ENCODE data around the gene SKI. TPM values are rescaled to one million over a fixed set of nuclear protein-coding genes. Genes with fewer than 3 reads are reported as not detected.

The SKI gene
- total RNA-seq, 4 donors from 2014 or later: 60.2 to 157 (median 79.0) TPM

DNA sequence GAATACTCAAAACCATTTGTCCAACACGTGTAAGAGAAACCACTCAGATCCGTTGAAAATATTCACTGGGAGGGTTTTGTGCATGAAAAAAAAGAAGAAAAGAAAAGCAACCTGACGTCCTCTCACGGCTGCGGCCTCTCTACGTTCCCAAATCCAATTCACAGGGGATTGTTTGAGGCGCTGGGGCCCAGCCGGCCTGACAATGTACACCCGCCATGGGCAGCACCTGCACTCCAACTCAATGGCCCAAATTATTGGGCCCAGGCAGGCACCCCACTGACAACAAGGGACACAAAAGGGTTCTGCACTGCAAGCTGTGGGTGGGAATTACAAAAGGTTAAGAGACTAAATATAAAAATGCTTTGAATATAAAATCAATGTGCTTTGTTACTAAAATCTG is 121.7 kb downstream of the SKI start:
- ATAC-seq: no peak
- WGBS, 2 donors (ENCODE audit: low coverage in 1 of 2): 81 to 85% methylated on average over 8 to 9 of the region's 9 CpGs
- Histone ChIP-seq H3K9me3 (no peaks in the 10 kb centered on the region), H3K36me3 (no peaks in the 10 kb centered on the region), H3K27me3 (no peaks in the 10 kb centered on the region), H3K27ac (no peak overlapping the region), H3K4me3 (no peak overlapping the region), H3K4me1 (peaks cover 0 to 11% (median 2%) of the 10 kb centered on the region in 3 donors)
- TF ChIP-seq, protein P1, sequence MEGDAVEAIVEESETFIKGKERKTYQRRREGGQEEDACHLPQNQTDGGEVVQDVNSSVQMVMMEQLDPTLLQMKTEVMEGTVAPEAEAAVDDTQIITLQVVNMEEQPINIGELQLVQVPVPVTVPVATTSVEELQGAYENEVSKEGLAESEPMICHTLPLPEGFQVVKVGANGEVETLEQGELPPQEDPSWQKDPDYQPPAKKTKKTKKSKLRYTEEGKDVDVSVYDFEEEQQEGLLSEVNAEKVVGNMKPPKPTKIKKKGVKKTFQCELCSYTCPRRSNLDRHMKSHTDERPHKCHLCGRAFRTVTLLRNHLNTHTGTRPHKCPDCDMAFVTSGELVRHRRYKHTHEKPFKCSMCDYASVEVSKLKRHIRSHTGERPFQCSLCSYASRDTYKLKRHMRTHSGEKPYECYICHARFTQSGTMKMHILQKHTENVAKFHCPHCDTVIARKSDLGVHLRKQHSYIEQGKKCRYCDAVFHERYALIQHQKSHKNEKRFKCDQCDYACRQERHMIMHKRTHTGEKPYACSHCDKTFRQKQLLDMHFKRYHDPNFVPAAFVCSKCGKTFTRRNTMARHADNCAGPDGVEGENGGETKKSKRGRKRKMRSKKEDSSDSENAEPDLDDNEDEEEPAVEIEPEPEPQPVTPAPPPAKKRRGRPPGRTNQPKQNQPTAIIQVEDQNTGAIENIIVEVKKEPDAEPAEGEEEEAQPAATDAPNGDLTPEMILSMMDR (IDR thresholded peaks at IDR 0.05): no peak
- TF ChIP-seq EP300 (IDR thresholded peaks at IDR 0.05) (no peak), POLR2AphosphoS5 (IDR thresholded peaks at IDR 0.05) (no peak), POLR2A (IDR thresholded peaks at IDR 0.05) (no peak)

DNA sequence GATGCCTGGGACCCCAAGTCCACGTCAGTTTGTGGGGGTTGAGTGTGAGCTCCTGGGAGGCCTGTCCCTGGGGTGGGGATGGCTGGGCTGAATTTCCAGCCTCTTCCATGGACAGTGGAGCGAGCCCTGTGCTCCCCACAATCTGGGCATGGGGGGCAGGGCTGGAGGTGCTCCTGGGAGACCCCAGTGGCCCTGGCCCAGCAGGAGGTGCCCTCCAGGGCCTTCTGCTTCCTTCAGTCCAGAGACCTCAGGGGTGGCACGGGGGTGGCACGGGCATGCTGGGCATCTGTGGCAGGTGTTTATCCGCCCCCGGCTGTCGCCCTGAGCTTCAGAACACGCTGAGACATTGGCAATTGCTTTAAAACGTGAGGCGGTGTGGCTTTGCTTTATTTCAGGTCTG is 122.4 kb downstream of the SKI start:
- H3K27ac ChIP-seq: no peak overlapping the region
- H3K9me3 ChIP-seq: no peaks in the 10 kb centered on the region
- no peak overlapping the region for H3K4me3 ChIP-seq
- no peaks in the 10 kb centered on the region for H3K36me3 ChIP-seq
- WGBS, 2 donors (ENCODE audit: low coverage in 1 of 2): 89 to 100% methylated on average over 1 of the region's 10 CpGs
- no peak for ATAC-seq
- H3K27me3 ChIP-seq: no peaks in the 10 kb centered on the region
- peaks cover 0 to 18% (median 8%) of the 10 kb centered on the region in 3 donors for H3K4me1 ChIP-seq
- TF ChIP-seq EP300 (IDR thresholded peaks at IDR 0.05): no peak
- TF ChIP-seq, protein P1 (IDR thresholded peaks at IDR 0.05): no peak
- TF ChIP-seq POLR2A (IDR thresholded peaks at IDR 0.05): no peak
- TF ChIP-seq POLR2AphosphoS5 (IDR thresholded peaks at IDR 0.05): no peak

DNA sequence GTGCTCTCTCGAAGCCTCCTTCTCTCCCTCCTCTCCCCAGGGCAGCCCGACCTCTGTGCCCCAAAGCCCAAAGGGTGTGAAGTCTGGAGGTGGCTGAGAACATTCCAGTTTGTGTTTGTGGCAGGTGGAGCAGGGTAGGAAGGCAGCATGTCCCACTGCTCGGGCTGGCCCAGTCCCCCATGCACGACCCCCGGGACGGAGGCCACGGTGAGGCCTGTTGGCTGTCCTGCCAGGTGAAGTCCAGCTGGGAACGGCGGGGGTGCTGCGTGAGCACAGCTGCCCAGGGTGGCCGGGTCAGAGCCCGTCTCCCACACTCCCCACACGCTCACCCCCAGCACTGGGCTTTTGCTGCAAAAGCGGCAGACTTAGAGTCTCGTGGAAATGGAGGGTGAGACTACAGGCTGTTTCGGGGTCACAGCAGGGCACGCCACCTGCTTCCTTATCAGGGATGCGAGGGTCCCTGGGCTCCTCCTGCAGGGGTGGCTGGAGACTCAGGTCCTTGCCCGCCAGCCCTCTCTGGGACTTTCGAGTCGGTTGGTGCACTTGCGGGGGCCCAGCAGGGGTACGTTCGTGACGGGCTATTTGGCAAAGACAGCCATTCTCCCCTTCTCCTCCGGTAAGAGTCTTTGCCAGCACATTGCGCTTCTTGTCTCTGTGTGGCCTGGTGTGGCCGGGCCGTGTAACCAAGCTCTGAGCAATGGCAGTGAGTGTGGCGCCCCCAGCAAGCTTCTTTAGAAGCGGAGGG is 123.0 kb downstream of the SKI start:
- TF ChIP-seq POLR2A (IDR thresholded peaks at IDR 0.05) (no peak), EP300 (IDR thresholded peaks at IDR 0.05) (no peak), POLR2AphosphoS5 (IDR thresholded peaks at IDR 0.05) (no peak)
- TF ChIP-seq, protein P1 (IDR thresholded peaks at IDR 0.05): no peak
- Histone ChIP-seq H3K4me3 (no peak overlapping the region), H3K27ac (no peak overlapping the region), H3K36me3 (no peaks in the 10 kb centered on the region), H3K27me3 (no peaks in the 10 kb centered on the region), H3K4me1 (peaks cover 0 to 23% (median 12%) of the 10 kb centered on the region in 3 donors), H3K9me3 (no peaks in the 10 kb centered on the region)
- WGBS, 2 donors (ENCODE audit: low coverage in 1 of 2): 92% methylated on average over 8 of the region's 31 CpGs; no CpG with 5 or more reads in 1 of the 2 donors
- no peak for ATAC-seq

- Histone ChIP-seq H3K4me3 (no peak overlapping the region), H3K9me3 (no peaks in the 10 kb centered on the region), H3K27me3 (no peaks in the 10 kb centered on the region), H3K27ac (no peak overlapping the region), H3K36me3 (no peaks in the 10 kb centered on the region), H3K4me1 (peaks cover 0 to 23% (median 12%) of the 10 kb centered on the region in 3 donors)
- ATAC-seq: no peak
- WGBS, 2 donors (ENCODE audit: low coverage in 1 of 2): 85 to 93% methylated on average over 4 to 5 of the region's 8 CpGs
- no peak for TF ChIP-seq POLR2A (IDR thresholded peaks at IDR 0.05)
- TF ChIP-seq, protein P1 (IDR thresholded peaks at IDR 0.05): no peak
Measured at GRCh38 chr1:2351723-2352122, 123.6 kb downstream of the SKI start.

DNA sequence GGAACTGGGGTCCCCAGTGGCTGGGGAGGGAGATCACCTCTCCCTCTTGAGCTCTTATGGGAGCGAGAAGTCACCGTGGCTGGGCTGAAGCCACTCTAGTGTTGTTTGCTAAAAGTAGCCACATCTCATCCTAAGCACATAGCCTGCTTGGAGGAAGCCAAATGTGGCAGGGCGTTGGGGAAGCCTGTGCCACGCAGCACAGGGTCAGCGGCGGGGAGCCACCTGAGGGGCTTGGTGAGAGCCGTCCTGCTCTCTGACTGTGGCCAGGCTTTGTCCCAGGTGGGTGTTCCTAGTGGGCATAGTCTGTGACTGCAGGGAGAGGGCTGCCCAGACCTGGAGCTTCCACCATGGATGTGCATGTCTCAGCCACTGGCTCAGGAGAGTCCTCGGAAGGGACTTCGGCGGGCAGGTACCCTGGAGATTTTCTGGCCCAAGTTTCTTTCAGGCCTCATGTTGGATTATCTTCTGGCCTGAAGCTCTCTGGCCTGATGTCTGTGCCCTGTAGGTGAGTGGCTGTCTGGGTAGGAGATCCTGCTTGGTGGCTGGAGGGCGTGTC is 124.3 kb downstream of the SKI start:
- no peaks in the 10 kb centered on the region for H3K27me3 ChIP-seq
- no peak for ATAC-seq
- WGBS, 2 donors (ENCODE audit: low coverage in 1 of 2): 100% methylated on average over 1 of the region's 11 CpGs; no CpG with 5 or more reads in 1 of the 2 donors
- H3K4me3 ChIP-seq: no peak overlapping the region
- no peak for TF ChIP-seq EP300 (IDR thresholded peaks at IDR 0.05)
- TF ChIP-seq POLR2AphosphoS5 (IDR thresholded peaks at IDR 0.05): no peak
- TF ChIP-seq, protein P1 (IDR thresholded peaks at IDR 0.05): no peak
- no peak for TF ChIP-seq POLR2A (IDR thresholded peaks at IDR 0.05)
- H3K27ac ChIP-seq: peak overlapping the region in 1 of 4 donors; percentile 66
- H3K9me3 ChIP-seq: no peaks in the 10 kb centered on the region
- peaks cover 0 to 23% (median 12%) of the 10 kb centered on the region in 3 donors for H3K4me1 ChIP-seq
- H3K36me3 ChIP-seq: no peaks in the 10 kb centered on the region
